Large intestine (tissue), 3 donors: ENCODE measurements around the gene RFC1. TPM values are rescaled to one million over a fixed set of nuclear protein-coding genes. Genes with fewer than 3 reads are reported as not detected.

Source experiments
- DNase-seq, 2 donors: peaks; one replicate each; pipeline versions ENCODE4 v3.0.0 to v3.0.0-alpha.2; 2013
- H3K27ac ChIP-seq: one replicate; pipeline ENCODE4 v1.5.1; 2013; ENCODE audit warnings: low read length
- H3K27me3 ChIP-seq: 2 replicates; pipeline ENCODE4 v1.6.1; 2013; ENCODE audit warnings: low read length; ENCODE audit not compliant: control insufficient read depth, insufficient read depth
- H3K36me3 ChIP-seq: 2 replicates; pipeline ENCODE4 v1.6.1; 2013; ENCODE audit warnings: low read length; ENCODE audit not compliant: control insufficient read depth, insufficient read depth
- H3K4me1 ChIP-seq: one replicate; pipeline ENCODE4 v1.6.1; 2013; ENCODE audit warnings: low read length; ENCODE audit not compliant: control insufficient read depth, insufficient read depth
- H3K4me3 ChIP-seq: one replicate; pipeline ENCODE4 v1.5.1; 2013; ENCODE audit warnings: low read length
- H3K9me3 ChIP-seq: one replicate; pipeline ENCODE4 v1.6.1; 2013; ENCODE audit warnings: mild to moderate bottlenecking, low read depth, low read length, moderate library complexity; ENCODE audit not compliant: control insufficient read depth
- whole genome bisulfite sequencing: methylation state at CpG from one replicate; pipeline ENCODE4 v1.1.5; 2013; ENCODE audit warnings: low lambda C conversion rate; ENCODE audit not compliant: insufficient coverage; 5-methylcytosine and 5-hydroxymethylcytosine counted together
- polyA plus RNA-seq: library from polyadenylated mRNA; unstranded; fragments of 120-200 nt; gene quantifications from one replicate; pipeline ENCODE4 v1.2.1, GENCODE V29; 2013

RFC1 gene
- polyA plus RNA-seq, 1 donor, result 40.8 TPM

DNA sequence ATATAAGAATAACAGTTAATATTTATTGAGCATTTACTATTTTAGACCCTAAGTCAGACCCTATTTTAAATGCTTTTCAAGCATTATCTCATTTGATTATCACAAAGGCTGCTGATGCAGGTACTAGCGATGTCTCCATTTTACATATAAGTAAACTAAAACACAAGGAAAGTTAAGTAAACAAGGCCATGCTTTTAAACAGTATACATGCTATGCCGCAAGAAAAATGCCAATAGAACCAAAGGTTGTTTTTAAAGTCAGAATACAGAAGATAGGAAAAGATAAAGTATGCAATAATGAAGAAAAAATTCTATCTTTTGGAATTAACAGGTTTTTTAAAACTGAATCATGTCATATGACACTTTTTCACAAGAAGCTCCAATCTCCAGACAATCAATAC lies 26.2 kb downstream of the RFC1 start:
- Histone ChIP-seq H3K36me3 (peaks cover 8% of the 10 kb centered on the region), H3K4me3 (no peak overlapping the region), H3K4me1 (no peaks in the 10 kb centered on the region), H3K27me3 (no peaks in the 10 kb centered on the region), H3K9me3 (no peaks in the 10 kb centered on the region), H3K27ac (no peak overlapping the region)
- DNase-seq, result no peak
- 89% methylated on average over 1 of the region's 2 CpGs for WGBS

- Histone ChIP-seq H3K9me3 (no peaks in the 10 kb centered on the region), H3K4me1 (no peaks in the 10 kb centered on the region), H3K27ac (no peak overlapping the region), H3K27me3 (no peaks in the 10 kb centered on the region), H3K4me3 (no peak overlapping the region), H3K36me3 (peaks cover 4% of the 10 kb centered on the region)
- whole genome bisulfite sequencing, result 93% methylated on average over 3 of the region's 4 CpGs
- DNase-seq, result no peak
These were observed 28.3 kb downstream of the RFC1 start for GRCh38 chr4:39337841-39338240.

DNA sequence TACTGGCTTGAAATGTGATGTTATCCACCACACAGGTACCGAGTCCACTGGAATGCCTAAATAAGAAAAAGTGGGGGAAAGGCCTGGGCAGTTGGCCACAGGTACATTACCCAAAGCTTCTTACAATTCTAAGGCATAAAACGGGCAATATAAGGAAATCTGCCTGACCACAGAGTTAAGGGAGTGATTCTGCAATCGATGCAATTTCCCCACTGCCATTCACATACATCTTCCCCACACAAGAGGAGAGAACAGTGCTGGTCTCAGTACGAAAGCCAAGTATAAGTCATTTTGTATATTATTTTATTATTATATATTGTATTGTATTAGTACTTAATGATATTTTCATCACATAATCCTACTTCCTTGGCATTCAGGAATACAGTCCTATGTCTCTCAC lies 30.6 kb downstream of the RFC1 start:
- H3K36me3 ChIP-seq, result no peaks in the 10 kb centered on the region
- DNase-seq, result no peak
- H3K9me3 ChIP-seq, result no peaks in the 10 kb centered on the region
- no CpG with 5 or more reads among the region's 4 CpGs for WGBS
- no peaks in the 10 kb centered on the region for H3K27me3 ChIP-seq
- H3K4me3 ChIP-seq, result no peak overlapping the region
- H3K27ac ChIP-seq, result no peak overlapping the region
- H3K4me1 ChIP-seq, result no peaks in the 10 kb centered on the region

DNA sequence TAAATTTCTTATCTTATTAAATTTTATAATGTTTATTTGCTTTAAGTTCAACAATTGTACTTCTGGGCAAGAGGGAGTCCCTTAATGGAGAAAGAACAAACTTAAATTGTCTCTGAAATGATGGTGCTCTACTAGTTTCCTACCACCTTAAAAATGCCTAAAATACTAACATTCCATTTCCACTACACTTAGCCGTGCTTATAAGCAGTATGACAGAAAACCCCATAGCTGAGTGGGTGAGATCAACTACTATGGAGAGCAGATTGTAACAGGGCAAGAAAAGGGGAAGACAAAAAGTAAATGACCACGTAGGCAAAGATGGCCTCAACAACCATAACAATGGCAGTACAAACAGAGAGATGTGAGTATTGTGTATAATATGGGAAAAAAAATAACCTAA lies 35.0 kb downstream of the RFC1 start:
- Histone ChIP-seq H3K4me1 (no peaks in the 10 kb centered on the region), H3K27ac (no peak overlapping the region), H3K4me3 (no peak overlapping the region), H3K27me3 (no peaks in the 10 kb centered on the region), H3K36me3 (peaks cover 3% of the 10 kb centered on the region), H3K9me3 (no peaks in the 10 kb centered on the region)
- DNase-seq, result no peak
- WGBS, result 100% methylated on average over 1 of the region's 2 CpGs

- WGBS, result 100% methylated on average over 1 of the region's 1 CpG
- DNase-seq, result peak in 1 of 2 donors; percentile 19
- Histone ChIP-seq H3K9me3 (no peaks in the 10 kb centered on the region), H3K27ac (no peak overlapping the region), H3K27me3 (no peaks in the 10 kb centered on the region), H3K4me3 (no peak overlapping the region), H3K4me1 (no peaks in the 10 kb centered on the region), H3K36me3 (peaks cover 10% of the 10 kb centered on the region)
These were observed 35.8 kb downstream of the RFC1 start for GRCh38 chr4:39330353-39330752.

DNA sequence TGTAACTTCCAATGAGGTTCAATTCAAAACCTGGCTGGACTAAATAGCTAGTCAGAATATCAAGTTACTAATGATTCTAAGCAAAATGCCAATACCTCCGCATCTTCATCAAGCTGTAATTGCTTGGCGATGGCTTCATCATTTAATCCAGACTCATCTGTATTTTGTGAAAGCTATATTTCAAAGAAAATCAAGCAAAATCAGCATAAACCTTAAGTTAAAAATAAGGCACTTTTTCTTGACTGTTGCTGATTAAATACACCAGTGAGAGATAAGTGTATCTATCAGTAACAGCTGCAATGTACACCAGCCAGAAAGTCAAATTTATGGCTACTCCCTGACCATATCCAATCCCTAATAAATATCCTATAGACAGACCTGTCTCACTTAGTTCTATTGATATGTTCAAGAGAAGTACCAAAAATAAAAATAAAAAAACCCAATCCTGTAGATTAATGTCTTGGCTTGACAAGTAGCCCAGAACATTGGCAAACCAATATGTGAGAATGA lies 39.6 kb downstream of the RFC1 start:
- Histone ChIP-seq H3K36me3 (peaks cover 19% of the 10 kb centered on the region), H3K4me3 (no peak overlapping the region), H3K27ac (no peak overlapping the region), H3K9me3 (no peaks in the 10 kb centered on the region), H3K4me1 (no peaks in the 10 kb centered on the region), H3K27me3 (no peaks in the 10 kb centered on the region)
- 100% methylated on average over 1 of the region's 2 CpGs for WGBS
- no peak for DNase-seq

DNA sequence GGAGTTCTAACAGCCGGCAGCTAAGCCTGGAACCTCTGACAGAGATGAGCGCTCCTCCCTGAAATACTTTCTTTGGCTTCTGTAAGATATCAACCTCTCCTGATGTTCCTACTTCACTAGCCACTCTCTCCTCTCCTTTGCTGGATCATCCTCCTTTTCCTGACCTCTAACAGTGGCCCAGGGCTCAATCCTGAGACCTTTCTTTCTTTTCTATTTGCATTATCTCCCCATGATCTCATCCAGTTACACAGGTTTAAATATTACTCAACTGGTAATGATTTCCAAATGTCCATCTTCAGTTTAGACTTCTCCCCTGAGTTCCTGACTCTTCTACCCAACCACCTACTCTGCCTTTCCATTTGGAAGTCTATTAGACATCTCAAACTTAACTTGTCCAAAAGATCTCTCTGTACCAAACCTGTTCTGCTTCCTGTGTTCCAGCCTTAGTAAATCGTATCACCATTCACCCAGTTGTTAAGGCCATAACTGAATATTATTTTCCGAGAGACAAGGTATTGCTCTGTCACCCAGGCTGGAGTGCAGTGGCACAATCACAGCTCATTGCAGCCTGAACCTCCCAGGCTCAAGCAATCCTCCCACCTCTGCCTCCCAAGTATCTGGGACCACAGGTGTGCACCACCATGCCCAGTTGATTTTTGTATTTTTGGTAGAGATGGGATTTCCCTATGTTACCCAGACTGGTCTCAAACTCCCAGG lies 41.1 kb downstream of the RFC1 start:
- no peak overlapping the region for H3K4me3 ChIP-seq
- 100% methylated on average over 1 of the region's 4 CpGs for WGBS
- H3K27ac ChIP-seq, result no peak overlapping the region
- no peaks in the 10 kb centered on the region for H3K9me3 ChIP-seq
- no peaks in the 10 kb centered on the region for H3K4me1 ChIP-seq
- no peaks in the 10 kb centered on the region for H3K27me3 ChIP-seq
- H3K36me3 ChIP-seq, result peaks cover 23% of the 10 kb centered on the region
- no peak for DNase-seq

DNA sequence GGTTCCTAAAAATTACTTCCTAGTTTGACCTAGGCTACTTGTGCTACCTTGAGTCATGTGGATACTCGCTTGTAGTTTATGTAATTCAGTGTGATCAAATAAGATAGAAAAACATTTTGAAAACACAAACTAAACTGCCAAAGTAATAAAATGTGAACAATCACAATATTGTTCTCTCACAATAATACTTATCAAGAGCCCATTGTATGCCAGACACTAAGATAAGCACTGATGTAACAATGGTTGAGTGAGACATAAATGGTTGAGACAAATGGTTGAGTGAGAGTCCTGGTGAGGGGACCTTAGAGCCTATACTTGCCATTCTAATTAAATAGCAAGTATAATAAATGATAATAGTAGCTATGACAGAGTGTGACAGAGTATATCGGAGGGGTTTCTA lies 41.7 kb downstream of the RFC1 start:
- no peak overlapping the region for H3K4me3 ChIP-seq
- H3K27ac ChIP-seq, result no peak overlapping the region
- DNase-seq, result no peak
- H3K9me3 ChIP-seq, result no peaks in the 10 kb centered on the region
- H3K36me3 ChIP-seq, result peaks cover 25% of the 10 kb centered on the region
- no peaks in the 10 kb centered on the region for H3K4me1 ChIP-seq
- no peaks in the 10 kb centered on the region for H3K27me3 ChIP-seq
- WGBS, result no CpG with 5 or more reads among the region's 2 CpGs

DNA sequence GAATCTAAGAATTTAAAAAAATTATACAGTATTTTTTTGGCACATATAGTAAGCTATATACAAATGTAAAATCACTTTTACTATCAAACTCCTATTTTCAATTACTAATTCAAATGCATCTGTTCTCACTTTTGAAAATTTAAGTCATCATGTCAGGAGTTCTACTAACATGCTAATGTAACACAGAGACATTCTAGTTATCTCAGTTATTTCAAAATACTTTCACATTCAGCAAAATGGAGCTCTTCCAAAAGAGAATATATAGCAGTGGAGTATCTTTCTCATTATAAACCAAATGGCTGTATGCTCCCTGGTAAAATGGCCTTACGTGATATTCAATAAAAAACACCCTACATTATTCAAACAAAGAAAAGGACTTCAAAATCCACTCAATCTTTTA lies 42.3 kb downstream of the RFC1 start:
- no peak overlapping the region for H3K4me3 ChIP-seq
- H3K27me3 ChIP-seq, result no peaks in the 10 kb centered on the region
- H3K9me3 ChIP-seq, result no peaks in the 10 kb centered on the region
- peaks cover 28% of the 10 kb centered on the region for H3K36me3 ChIP-seq
- no CpG with 5 or more reads among the region's 1 CpG for WGBS
- H3K4me1 ChIP-seq, result no peaks in the 10 kb centered on the region
- no peak overlapping the region for H3K27ac ChIP-seq
- DNase-seq, result no peak

- H3K27me3 ChIP-seq, result no peaks in the 10 kb centered on the region
- no peak overlapping the region for H3K4me3 ChIP-seq
- H3K36me3 ChIP-seq, result peaks cover 26% of the 10 kb centered on the region
- no peaks in the 10 kb centered on the region for H3K4me1 ChIP-seq
- no peak for DNase-seq
- no peaks in the 10 kb centered on the region for H3K9me3 ChIP-seq
- H3K27ac ChIP-seq, result no peak overlapping the region
These were observed 45.6 kb downstream of the RFC1 start for GRCh38 chr4:39320381-39321115.
